GM18868 (cell line): Measurements from ENCODE around the gene HECW1.

ENCODE experiments used
- ATAC-seq: cut with Tn5 transposase; IDR thresholded peaks from one replicate; pipeline ENCODE4 v1.9.1; 2021; ENCODE audit warnings: mild to moderate bottlenecking, moderate library complexity; ENCODE audit not compliant: unreplicated experiment

HECW1 gene

DNA sequence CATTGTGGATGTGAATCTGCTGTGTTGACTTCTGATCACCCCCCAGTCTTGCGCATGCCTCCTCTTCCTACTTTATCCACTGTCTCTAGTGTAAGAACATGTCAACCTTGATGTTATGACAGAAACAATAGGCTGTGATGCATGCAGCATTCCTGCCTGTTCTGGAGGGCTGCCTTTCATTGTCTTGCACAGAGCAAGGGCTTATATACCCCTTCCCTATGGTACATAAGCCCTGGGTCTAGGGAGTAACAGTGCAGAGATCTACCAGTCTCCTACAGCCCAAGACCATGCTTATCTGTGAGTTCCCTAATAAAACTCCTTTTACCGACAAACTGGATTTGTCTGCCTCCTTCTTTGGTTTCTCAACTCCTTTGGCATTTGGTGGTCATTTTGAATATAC lies 293.5 kb downstream of the HECW1 start:
- ATAC-seq = no peak

DNA sequence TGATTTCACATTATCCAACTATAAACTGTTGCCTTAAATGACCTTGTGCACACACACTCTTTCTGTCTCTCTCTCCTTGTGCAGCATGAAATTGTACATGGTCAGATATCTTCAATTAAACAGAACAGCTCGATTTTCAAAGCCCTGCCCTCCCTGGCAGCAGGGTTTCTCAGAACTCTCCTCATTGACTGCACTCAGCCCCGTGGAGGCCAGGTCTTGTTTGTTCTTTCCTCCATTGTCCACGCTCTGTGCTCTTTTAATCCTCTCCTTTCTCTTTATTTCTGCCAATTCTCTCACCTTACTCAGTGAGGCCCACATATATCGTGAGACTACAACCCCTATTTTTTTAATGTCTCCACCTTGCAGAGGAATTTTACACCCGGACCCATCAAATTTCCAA lies 294.5 kb downstream of the HECW1 start:
- no peak for ATAC-seq

DNA sequence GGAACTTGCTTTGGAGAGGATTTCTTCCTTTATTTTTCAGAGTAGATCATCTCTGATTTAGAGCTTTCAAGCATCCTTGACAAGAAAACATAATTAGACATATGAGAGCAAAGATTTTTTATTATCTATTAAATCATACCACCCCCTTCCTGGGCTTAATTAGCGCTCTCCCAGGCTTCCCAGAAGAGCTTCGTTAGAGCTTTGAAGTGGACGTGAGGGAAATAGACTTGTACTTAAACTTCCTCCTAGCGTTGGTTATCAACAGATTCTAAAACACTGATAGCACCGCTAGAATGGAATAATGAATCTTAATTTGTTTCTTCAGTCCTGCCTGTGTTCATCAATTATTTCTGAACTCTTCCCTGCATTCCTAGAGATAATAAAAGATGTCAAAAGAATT lies 296.5 kb downstream of the HECW1 start:
- ATAC-seq = no peak

DNA sequence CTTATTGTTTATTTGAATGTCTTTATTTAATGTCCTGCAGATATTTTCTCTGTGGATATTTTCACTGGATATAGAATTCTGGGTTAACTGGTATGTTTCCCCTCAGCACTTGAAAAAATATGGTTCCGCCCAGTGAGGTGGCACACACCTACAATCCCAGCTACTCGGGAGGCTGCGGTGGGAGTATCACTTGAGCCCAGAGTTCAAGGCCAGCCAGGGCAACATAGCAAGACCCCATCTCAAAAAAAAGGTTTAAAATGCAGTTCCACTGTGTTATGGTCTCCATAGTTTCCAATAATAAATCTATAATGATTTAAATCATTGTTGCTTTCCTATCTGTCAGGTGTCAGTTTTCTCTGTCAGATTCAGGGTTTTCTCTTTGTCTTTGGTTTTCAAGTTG lies 305.0 kb downstream of the HECW1 start:
- ATAC-seq = no peak

DNA sequence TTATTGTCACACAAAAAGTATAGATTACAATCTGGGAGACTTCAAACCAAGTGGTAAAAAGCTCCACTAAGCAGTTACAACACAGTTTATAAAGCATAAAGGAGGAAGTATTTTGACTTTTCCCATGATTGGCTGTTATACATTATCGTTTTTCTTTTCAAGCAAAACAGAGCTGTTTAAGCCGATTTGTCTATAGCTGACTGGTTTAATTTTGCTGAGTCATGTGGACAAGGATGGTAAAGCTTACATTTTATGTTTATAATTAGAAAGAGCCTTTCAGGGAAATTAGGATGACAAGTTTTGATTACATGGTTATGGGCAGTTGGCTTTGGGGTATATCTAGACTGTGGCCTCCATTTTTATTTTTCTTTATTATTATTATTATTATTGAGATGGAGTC lies 318.0 kb downstream of the HECW1 start:
- ATAC-seq = no peak

DNA sequence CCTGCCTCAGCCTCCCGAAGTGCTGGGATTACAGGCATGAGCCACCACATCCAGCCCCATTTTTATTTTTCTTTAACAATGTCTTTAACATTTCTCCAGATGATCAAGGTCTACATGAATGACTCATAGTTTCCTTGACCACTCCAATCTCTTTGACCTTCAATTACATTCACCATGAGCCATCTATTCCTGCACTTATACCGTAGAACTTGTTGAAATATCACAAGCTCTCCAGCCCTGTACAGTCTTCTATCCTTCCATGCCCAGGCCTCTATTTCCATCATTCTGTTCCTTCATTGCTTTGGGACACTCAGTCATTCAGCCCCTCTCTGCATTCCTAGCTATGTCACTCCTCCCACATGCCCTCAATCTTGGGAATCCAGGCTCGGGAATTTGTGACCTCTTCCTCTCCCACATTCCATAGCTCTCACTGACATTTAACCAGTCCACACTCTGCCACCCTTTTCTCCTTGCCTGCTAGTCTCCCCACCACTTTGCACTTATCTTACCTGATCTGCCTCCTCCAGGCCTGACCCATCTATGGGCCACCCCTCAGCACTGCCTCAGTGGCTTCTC lies 318.7 kb downstream of the HECW1 start:
- no peak for ATAC-seq

DNA sequence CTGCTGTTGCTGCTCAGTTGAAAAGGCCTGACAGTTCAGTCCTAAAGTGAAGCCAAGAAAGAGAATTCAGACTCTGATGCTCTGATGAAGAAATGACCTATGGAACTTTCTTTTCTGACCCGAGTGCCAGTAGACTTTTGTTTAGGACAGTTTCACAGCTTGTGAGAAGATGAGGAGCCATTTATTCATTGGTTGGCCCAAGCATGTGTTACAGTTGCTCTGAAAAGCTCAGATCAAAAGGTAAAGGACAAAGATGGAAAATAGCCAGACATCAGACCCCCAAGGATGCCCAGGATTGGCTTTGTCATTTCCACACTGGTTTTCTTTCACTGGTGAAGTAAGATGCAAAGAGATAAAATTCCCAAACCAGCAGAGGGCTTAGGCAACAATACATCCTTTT lies 321.2 kb downstream of the HECW1 start:
- no peak for ATAC-seq

DNA sequence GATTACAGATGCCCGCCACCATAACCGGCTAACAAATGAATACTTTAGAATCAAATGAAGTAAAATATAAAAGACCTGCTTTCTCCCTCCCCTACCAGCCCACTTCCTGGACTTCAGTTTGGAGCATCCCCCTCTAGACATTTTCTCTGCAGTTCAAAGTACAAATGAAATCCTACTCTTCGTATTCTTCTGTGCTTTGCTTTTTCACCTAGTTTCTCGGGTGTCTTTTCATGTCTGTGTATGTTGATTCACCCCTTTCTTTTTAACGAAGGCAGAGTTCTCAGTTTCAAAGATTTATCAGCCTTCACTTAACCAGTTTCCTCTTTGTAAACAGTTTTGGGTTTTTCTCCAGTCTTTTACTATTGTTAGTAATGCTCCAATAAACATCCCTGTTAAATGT lies 324.6 kb downstream of the HECW1 start:
- ATAC-seq = no peak

DNA sequence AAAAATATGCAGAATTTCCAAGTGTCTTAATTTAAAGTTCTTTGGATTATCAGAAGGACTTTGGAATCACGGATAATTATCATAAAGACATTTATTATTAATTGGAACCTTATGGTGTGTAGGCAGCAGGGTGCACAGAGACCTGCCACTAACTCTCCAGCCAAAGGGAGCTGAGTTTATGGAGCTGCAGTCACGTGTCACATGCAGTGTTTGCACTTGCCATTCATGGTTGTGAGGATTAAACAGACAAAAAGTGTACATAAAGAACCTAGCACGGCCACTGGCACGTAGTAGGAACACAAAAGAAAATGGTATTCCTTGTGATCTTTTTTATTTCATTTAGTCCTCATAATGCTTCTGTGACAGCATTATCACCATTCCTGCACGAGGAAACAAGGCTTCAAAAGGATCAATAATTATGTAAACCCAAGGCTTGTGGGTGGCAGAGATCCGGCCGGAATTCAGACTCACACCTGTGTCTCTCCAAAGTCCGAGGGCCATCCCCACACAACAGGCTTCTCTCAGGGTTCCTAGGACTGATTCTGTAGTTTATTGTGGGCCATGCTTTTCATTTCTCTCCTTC lies 326.5 kb downstream of the HECW1 start:
- no peak for ATAC-seq

DNA sequence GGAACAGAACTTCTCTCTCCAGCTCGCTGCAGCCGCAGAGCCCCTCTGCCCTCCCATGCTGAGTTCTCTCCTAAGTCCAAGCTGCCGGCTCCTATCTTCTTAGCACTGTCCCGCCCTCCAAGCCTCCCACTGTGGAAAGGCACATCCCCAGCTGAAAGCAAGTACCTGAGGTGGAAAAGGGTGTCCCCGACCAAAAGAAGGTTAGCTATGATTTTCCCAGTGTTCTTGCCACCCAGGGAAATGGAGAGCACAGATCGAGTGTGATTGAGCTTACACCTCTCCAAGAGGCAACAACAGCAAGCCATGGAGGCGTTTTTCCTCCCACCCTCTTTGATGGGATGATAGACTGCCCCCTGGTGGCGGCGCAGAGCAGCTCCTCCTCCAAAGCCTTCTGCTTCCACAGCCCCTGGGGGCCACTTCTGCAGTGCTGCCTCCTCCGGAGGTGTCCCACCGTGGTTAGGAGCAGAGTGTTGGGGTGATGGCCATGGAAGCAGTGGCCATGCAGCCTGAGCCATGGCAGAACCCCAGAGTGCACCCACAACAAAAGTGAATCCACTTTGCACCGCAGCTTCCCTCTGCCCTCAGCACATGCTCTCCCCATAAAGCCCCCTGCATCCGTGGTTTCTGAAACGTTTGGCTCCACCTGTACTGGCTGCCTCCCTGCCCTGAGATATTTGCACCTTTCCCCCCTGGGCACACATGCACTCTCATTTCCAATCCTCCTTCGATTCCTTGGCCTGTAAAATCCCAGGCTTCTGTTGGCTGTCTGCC lies 327.4 kb downstream of the HECW1 start:
- peak; percentile 73 for ATAC-seq

DNA sequence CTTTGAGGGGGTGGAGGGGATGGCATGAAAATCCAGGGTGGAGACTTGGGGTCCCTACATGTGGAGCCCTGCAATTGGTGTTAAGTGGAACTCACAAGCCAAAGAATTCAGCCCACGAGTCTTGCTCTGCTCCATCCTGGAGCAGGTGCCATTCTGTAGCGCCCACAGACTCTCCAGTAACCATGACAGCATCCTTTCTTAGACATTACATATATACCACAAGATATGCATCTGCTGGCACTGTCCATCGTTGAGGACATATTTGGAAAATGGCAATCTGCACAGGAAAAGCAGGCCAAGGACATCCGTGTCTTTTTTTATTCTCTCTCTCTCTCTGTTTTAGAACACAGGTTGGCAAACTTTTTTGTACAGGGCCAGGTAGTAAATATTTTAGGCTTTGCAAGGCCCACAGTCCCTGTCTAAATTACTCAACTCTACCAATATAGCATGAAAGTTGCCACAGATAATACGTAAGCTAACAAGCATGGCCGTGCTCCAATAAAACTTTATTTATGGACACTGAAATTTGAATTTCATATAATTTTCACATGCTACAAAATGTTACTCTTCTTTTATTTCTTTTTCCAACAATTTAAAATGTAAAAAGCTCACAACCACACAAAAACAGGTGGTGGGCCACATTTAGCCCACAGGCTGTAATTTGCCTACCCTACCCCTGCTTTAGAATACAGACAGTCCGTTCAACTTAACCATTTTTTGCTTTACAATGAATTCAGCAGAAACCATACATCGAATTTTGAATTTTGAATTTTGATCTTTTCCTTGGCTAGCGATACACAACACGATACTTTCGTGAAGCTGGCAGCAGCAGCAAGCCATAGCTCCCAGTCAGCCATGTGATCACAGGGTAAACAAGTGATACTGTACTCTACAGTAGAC lies 329.0 kb downstream of the HECW1 start:
- ATAC-seq = no peak

DNA sequence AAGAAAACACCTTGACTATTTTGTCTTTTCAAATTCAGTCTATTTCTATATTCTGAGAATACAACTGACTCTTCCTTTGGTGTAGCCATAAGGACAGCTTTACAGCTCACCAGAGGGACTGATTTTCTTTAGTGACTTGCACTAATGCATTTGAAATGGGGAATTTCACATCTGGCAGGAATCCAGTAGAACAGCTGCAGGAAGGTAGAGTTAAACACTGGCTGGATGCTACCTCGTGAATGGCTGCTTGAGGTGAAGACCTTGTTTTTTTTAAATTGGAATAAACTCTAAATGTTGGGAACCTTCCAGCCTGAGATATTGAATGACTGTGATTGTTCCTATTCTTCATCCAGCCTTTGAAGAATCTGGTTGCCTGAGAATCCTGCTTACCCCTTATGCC lies 330.9 kb downstream of the HECW1 start:
- no peak for ATAC-seq

DNA sequence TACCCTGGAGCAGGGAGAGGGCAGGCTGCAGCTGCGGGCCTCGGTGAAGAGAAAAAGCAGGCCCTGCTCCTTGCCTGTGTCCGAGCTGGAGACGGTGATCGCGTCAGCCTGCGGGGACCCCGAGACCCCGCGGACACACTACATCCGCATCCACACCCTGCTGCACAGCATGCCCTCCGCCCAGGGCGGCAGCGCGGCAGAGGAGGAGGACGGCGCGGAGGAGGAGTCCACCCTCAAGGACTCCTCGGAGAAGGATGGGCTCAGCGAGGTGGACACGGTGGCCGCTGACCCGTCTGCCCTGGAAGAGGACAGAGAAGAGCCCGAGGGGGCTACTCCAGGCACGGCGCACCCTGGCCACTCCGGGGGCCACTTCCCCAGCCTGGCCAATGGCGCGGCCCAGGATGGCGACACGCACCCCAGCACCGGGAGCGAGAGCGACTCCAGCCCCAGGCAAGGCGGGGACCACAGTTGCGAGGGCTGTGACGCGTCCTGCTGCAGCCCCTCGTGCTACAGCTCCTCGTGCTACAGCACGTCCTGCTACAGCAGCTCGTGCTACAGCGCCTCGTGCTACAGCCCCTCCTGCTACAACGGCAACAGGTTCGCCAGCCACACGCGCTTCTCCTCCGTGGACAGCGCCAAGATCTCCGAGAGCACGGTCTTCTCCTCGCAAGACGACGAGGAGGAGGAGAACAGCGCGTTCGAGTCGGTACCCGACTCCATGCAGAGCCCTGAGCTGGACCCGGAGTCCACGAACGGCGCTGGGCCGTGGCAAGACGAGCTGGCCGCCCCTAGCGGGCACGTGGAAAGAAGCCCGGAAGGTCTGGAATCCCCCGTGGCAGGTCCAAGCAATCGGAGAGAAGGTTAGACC lies 332.5 kb downstream of the HECW1 start:
- ATAC-seq = no peak

DNA sequence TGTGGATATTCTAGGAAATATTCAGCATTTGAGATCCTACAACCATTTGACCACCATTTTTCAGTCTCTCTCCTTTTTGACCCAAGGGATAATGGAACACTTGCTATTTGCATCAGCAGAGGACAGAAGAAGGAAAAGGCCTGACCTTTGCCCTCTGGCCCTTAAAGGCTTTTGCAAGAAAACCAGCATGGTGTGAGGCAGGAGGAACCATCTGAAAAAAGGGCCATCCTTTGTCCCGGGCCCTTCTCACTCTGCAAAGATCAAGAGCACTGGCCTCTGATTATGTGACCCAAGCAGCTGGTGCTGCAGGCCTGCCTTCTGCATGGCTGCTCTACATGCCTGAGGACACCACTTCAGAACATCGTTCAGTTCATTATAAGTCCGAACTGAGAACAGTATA lies 337.1 kb downstream of the HECW1 start:
- no peak for ATAC-seq

DNA sequence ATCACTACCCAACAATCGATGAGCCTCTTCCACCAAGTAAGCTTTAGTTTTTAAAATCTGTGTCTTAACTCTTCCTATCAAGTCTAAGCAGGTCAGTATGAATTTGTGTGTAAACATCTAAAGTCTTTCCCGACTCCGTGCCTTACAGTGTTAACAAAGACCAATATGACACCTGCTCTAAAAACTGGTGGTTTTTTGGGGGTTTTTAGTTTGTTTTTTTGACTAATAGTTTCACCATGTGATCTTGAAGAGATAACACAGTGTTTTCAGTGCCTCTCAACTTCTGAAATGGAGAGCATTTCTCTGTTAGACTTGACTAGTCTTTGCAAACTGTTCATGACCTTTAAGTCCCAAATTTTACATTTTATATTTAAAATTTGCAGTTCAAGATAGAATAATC lies 338.4 kb downstream of the HECW1 start:
- peak; percentile 78 for ATAC-seq

DNA sequence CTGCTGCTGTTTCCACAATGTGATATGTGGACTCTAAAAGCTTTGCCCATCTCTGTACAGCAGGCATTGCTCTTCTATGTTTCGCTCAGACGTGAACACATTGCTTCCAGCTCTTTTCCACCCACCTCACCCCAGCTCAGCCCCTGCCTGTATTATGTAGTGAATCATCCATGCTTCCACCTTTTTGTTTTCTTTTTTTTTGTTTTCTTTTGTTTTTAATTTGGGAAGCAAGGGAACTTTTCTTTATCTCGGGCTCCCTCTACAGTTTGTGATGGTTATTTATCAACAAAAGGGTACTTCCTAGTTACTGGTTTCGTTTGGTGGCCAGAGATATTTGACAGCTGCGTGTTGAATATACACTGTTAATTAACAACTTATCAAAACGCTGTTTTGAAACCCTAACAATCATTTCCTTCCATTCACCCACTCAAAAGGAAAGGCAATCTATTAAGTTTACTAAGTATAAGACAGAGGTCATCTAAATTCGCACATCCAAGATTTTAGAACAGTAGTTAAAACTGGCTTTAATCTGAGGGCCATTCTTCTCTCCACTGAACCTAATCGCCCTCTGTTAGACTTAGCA lies 342.6 kb downstream of the HECW1 start:
- ATAC-seq = peak; percentile 71

DNA sequence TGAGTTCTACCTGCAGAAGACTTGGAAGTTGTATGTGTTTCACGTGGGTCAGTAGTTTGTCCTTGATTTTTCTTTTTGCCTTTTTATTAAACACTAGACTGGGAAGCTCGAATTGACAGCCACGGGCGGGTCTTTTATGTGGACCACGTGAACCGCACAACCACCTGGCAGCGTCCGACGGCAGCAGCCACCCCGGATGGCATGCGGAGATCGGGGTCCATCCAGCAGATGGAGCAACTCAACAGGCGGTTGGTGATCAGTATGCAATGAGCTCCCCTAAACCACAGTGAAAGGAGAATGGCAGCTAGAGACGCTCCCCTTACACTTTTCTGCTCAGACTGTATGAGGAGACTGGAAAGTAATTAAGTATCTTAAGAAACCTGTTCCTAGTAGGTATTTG lies 343.8 kb downstream of the HECW1 start:
- no peak for ATAC-seq

DNA sequence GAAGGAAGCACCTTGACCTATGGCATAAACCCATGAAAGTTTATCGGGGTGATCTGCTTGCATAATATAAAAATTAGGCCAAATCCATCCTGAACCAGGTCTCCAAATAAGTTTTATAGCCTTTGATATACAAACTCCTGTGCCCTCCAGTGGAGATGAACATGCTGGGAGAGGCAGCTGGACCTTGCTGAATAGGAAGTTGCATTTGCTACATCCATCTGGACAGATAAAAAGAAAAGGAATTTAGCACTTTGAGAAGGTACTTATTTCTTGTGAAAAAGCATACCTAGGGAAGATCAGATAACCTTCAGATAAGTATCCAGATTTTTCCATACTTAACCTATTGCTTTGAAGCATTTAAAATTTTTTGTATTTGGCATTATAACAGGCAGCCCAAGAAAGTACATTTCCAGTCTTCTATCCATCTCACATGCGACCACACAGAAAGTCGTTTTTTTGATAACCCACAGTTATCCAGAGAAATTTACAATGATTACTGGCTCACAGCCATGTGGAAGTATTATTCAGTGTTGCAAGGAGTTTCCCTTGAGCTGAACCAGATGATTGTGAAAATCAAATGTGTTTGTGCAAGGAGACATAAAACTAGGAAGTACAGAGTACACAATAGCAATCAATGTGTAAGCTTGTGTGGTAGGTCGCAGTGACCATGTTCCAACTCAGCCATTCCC lies 346.0 kb downstream of the HECW1 start:
- no peak for ATAC-seq

DNA sequence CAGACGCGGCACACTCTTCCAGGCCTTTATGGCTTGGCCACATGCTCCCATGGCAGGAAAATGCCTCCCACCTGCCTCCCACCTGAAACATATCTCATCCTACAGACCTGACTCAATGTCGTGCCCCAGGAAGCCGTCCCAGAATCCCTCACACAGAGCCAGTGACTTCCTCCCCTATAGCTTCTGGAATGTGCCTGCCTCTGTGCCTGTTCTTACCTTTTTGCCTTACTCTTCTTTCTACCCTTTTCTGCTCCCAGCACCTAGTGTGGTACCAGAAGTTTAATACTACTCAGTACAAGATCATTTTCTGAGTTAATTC lies 346.5 kb downstream of the HECW1 start:
- no peak for ATAC-seq
